ENCODE measurements around the gene JARID2. TPM values are rescaled to one million over a fixed set of nuclear protein-coding genes. Genes with fewer than 3 reads are reported as not detected.

The JARID2 gene
- total and polyA plus RNA-seq, 2 of the 8 experiments (the other 6 are each of a cell fraction or from before 2014, with no cell fraction given) = 60.1 to 239 TPM

- TF ChIP-seq RBBP5 (IDR thresholded peaks at IDR 0.05; ENCODE audit: borderline replicate concordance, low read depth, low read length) (no peak), TAF1 (IDR thresholded peaks at IDR 0.05; ENCODE audit: low read depth, low read length) (no peak), POLR2AphosphoS5 (IDR thresholded peaks at IDR 0.05; ENCODE audit: low read depth, low read length) (no peak), EGR1 (IDR thresholded peaks at IDR 0.05; ENCODE audit: borderline replicate concordance, low read depth, low read length) (no peak), ZNF274 (IDR thresholded peaks at IDR 0.05; ENCODE audit: borderline replicate concordance, extremely low read depth, low read length) (no peak)
These were observed 102.7 kb downstream of the JARID2 start (continued) for GRCh38 chr6:15348528-15348927.
